Measurements from ENCODE around the gene PCDHB12. TPM values are rescaled to one million over a fixed set of nuclear protein-coding genes. Genes with fewer than 3 reads are reported as not detected.
"Not testable (repeated sequence)": the region's sequence is repeated elsewhere in the genome, so short reads cannot be mapped to it uniquely, and the experiment has no call there.

The PCDHB12 gene
- total RNA-seq, 1 experiment from 2014 or later, result 1.6 TPM

DNA sequence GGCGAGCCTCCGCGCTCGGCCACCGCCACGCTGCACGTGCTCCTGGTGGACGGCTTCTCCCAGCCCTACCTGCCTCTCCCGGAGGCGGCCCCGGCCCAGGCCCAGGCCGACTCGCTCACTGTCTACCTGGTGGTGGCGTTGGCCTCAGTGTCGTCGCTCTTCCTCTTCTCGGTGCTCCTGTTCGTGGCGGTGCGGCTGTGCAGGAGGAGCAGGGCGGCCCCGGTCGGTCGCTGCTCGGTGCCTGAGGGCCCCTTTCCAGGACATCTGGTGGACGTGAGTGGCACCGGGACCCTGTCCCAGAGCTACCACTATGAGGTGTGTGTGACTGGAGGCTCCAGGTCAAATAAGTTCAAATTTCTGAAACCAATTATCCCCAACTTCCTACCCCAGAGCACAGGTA, 2.3 kb downstream of the PCDHB12 start:
- H3K36me3 Mint-ChIP-seq (ENCODE audit: insufficient read depth, unreplicated experiment); DNase-seq; H3K27me3 Mint-ChIP-seq (ENCODE audit: unreplicated experiment); H3K27ac Mint-ChIP-seq (ENCODE audit: unreplicated experiment); intact Hi-C loops (cut with micrococcal nuclease; ENCODE audit: unreplicated experiment); H3K4me1 Mint-ChIP-seq (ENCODE audit: low read depth, unreplicated experiment); BruUV-seq (replicated peaks); CTCF ChIA-PET; H3K4me3 Mint-ChIP-seq (ENCODE audit: low read depth, unreplicated experiment): not testable (repeated sequence)
- H3K9me3 Mint-ChIP-seq (ENCODE audit: low read depth, unreplicated experiment), result peaks cover 12% of the 10 kb centered on the region

DNA sequence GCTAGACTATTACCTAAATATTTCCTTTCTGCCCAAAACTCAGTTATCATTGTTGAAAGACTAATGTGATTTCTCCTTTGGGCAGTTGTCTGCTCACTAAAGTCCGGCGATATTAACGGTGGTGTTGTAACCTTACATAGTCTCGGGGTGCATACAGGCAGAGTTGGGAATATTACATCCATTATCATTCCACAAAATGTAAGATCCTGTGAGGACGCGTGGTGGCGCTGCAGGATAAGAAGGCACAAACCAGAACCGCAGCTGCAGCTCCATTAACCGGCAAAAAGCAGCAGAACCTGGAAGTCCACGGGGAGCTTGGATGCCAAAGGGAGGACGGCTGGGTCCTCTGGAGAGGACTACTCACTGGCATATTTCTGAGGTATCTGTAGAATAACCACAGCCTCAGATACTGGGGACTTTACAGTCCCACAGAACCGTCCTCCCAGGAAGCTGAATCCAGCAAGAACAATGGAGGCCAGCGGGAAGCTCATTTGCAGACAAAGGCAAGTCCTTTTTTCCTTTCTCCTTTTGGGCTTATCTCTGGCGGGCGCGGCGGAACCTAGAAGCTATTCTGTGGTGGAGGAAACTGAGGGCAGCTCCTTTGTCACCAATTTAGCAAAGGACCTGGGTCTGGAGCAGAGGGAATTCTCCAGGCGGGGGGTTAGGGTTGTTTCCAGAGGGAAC, 5.3 kb downstream of the PCDHB12 start, which contains the start of gene PCDHB13:
Gene PCDHB13, plus strand, starts transcription at position 264 of the 684 bp plus-strand sequence. Its CDS starts 205 bp downstream, at position 469.
- not testable (repeated sequence) for DNase-seq
- H3K9me3 Mint-ChIP-seq (ENCODE audit: low read depth, unreplicated experiment), result peaks cover 17% of the 10 kb centered on the region

DNA sequence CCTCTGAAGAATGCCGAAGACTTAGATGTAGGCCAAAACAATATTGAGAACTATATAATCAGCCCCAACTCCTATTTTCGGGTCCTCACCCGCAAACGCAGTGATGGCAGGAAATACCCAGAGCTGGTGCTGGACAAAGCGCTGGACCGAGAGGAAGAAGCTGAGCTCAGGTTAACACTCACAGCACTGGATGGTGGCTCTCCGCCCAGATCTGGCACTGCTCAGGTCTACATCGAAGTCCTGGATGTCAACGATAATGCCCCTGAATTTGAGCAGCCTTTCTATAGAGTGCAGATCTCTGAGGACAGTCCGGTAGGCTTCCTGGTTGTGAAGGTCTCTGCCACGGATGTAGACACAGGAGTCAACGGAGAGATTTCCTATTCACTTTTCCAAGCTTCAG, 6.1 kb downstream of the PCDHB12 start:
- H3K9me3 Mint-ChIP-seq (ENCODE audit: low read depth, unreplicated experiment), result peaks cover 20% of the 10 kb centered on the region
- BruUV-seq (replicated peaks); H3K27ac Mint-ChIP-seq (ENCODE audit: unreplicated experiment); H3K4me3 Mint-ChIP-seq (ENCODE audit: low read depth, unreplicated experiment); H3K36me3 Mint-ChIP-seq (ENCODE audit: insufficient read depth, unreplicated experiment); CTCF ChIA-PET; DNase-seq; H3K4me1 Mint-ChIP-seq (ENCODE audit: low read depth, unreplicated experiment); H3K27me3 Mint-ChIP-seq (ENCODE audit: unreplicated experiment); intact Hi-C loops (cut with micrococcal nuclease; ENCODE audit: unreplicated experiment): not testable (repeated sequence)

More for the DNA sequence above, 5.3 kb downstream of the PCDHB12 start, which contains the start of gene PCDHB13:
- H3K4me3 Mint-ChIP-seq (ENCODE audit: low read depth, unreplicated experiment); H3K27me3 Mint-ChIP-seq (ENCODE audit: unreplicated experiment); CTCF ChIA-PET; H3K36me3 Mint-ChIP-seq (ENCODE audit: insufficient read depth, unreplicated experiment); BruUV-seq (replicated peaks); H3K4me1 Mint-ChIP-seq (ENCODE audit: low read depth, unreplicated experiment); H3K27ac Mint-ChIP-seq (ENCODE audit: unreplicated experiment); intact Hi-C loops (cut with micrococcal nuclease; ENCODE audit: unreplicated experiment): not testable (repeated sequence)

DNA sequence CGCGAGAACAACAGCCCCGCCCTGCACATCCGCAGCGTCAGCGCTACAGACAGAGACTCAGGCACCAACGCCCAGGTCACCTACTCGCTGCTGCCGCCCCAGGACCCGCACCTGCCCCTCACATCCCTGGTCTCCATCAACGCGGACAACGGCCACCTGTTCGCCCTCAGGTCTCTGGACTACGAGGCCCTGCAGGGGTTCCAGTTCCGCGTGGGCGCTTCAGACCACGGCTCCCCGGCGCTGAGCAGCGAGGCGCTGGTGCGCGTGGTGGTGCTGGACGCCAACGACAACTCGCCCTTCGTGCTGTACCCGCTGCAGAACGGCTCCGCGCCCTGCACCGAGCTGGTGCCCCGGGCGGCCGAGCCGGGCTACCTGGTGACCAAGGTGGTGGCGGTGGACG, 7.0 kb downstream of the PCDHB12 start:
- DNase-seq; BruUV-seq (replicated peaks); intact Hi-C loops (cut with micrococcal nuclease; ENCODE audit: unreplicated experiment); H3K36me3 Mint-ChIP-seq (ENCODE audit: insufficient read depth, unreplicated experiment); H3K4me1 Mint-ChIP-seq (ENCODE audit: low read depth, unreplicated experiment); H3K27me3 Mint-ChIP-seq (ENCODE audit: unreplicated experiment); H3K4me3 Mint-ChIP-seq (ENCODE audit: low read depth, unreplicated experiment); CTCF ChIA-PET; H3K27ac Mint-ChIP-seq (ENCODE audit: unreplicated experiment): not testable (repeated sequence)
- peaks cover 27% of the 10 kb centered on the region for H3K9me3 Mint-ChIP-seq (ENCODE audit: low read depth, unreplicated experiment)

DNA sequence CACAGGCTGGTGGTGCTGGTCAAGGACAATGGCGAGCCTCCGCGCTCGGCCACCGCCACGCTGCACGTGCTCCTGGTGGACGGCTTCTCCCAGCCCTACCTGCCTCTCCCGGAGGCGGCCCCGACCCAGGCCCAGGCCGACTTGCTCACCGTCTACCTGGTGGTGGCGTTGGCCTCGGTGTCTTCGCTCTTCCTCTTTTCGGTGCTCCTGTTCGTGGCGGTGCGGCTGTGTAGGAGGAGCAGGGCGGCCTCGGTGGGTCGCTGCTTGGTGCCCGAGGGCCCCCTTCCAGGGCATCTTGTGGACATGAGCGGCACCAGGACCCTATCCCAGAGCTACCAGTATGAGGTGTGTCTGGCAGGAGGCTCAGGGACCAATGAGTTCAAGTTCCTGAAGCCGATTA, 7.5 kb downstream of the PCDHB12 start:
- CTCF ChIA-PET; intact Hi-C loops (cut with micrococcal nuclease; ENCODE audit: unreplicated experiment); H3K27ac Mint-ChIP-seq (ENCODE audit: unreplicated experiment); H3K27me3 Mint-ChIP-seq (ENCODE audit: unreplicated experiment); H3K4me1 Mint-ChIP-seq (ENCODE audit: low read depth, unreplicated experiment); H3K4me3 Mint-ChIP-seq (ENCODE audit: low read depth, unreplicated experiment); BruUV-seq (replicated peaks); H3K36me3 Mint-ChIP-seq (ENCODE audit: insufficient read depth, unreplicated experiment); DNase-seq: not testable (repeated sequence)
- peaks cover 24% of the 10 kb centered on the region for H3K9me3 Mint-ChIP-seq (ENCODE audit: low read depth, unreplicated experiment)

DNA sequence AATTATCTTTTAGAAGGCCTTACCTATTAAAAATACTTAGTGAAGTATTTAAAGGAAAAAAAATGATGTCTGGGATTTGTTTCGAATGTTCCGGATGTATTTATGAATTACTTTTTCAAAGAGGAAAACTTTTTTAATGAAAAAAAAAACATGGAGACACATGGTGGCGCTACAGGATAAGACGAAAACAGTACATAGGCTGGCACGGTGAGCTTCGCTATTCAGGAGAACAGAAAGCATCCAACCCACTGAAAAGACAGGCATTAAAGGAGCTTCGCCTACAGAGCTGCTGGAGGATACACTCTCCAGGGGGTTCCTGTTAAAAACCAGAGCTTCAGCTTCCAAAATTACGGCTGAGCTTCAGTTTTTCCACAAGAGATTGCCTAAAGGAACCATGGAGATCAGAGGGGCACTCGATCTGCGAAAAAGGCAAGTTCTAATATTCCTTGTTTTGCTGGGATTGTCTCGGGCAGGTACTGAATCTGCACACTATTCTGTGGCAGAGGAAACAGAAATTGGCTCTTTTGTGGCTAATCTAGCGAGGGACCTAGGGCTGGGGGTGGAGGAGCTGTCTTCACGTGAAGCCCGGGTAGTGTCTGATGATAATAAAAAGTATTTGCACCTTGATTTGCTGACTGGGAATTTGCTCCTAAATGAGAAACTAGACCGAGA, 14.7 kb downstream of the PCDHB12 start, which contains the start of gene PCDHB14:
Gene PCDHB14, plus strand, starts transcription at position 232 of the 672 bp plus-strand sequence. Its CDS starts 163 bp downstream, at position 395.
- Mint-ChIP-seq H3K9me3 (ENCODE audit: low read depth, unreplicated experiment) (peaks cover 13% of the 10 kb centered on the region), H3K27ac (ENCODE audit: unreplicated experiment) (peak within 1 kb of the TSS; percentile 60), H3K36me3 (ENCODE audit: insufficient read depth, unreplicated experiment) (peaks cover 7% of the 10 kb centered on the region), H3K27me3 (ENCODE audit: unreplicated experiment) (no peaks in the 10 kb centered on the region), H3K4me3 (ENCODE audit: low read depth, unreplicated experiment) (peak within 1 kb of the TSS; percentile 75), H3K4me1 (ENCODE audit: low read depth, unreplicated experiment) (no peaks in the 10 kb centered on the region)
- TSS peak; percentile 85 for BruUV-seq (replicated peaks)
- intact Hi-C loops (cut with micrococcal nuclease; ENCODE audit: unreplicated experiment), result loop anchor here (1.0 to 2.0 kb wide), 4 partner anchors 180 to 341 kb away; partner anchors contain the start of gene PCDHGA9
- TF ChIP-seq, protein P1, sequence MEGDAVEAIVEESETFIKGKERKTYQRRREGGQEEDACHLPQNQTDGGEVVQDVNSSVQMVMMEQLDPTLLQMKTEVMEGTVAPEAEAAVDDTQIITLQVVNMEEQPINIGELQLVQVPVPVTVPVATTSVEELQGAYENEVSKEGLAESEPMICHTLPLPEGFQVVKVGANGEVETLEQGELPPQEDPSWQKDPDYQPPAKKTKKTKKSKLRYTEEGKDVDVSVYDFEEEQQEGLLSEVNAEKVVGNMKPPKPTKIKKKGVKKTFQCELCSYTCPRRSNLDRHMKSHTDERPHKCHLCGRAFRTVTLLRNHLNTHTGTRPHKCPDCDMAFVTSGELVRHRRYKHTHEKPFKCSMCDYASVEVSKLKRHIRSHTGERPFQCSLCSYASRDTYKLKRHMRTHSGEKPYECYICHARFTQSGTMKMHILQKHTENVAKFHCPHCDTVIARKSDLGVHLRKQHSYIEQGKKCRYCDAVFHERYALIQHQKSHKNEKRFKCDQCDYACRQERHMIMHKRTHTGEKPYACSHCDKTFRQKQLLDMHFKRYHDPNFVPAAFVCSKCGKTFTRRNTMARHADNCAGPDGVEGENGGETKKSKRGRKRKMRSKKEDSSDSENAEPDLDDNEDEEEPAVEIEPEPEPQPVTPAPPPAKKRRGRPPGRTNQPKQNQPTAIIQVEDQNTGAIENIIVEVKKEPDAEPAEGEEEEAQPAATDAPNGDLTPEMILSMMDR (IDR thresholded peaks at IDR 0.05; ENCODE audit: unreplicated experiment), result peak; percentile 63
- CTCF ChIA-PET, result interaction anchor here (0.6 to 1.8 kb wide), 23 partner anchors 36 to 396 kb away, joined by 3 to 43 read pairs (median 5); partner anchors contain the start of genes DIAPH1, PCDHB9, PCDHGA9 and PCDHGB3
- peak; percentile 66 for DNase-seq

DNA sequence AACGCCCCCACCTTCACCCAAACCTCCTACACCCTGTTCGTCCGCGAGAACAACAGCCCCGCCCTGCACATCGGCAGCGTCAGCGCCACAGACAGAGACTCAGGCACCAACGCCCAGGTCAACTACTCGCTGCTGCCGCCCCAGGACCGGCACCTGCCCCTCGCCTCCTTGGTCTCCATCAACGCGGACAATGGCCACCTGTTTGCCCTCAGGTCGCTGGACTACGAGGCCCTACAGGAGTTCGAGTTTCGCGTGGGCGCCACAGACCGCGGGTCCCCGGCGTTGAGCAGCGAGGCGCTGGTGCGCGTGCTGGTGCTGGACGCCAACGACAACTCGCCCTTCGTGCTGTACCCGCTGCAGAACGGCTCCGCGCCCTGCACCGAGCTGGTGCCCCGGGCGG, 16.3 kb downstream of the PCDHB12 start:
- BruUV-seq (replicated peaks); H3K4me3 Mint-ChIP-seq (ENCODE audit: low read depth, unreplicated experiment); DNase-seq; intact Hi-C loops (cut with micrococcal nuclease; ENCODE audit: unreplicated experiment); CTCF ChIA-PET; H3K36me3 Mint-ChIP-seq (ENCODE audit: insufficient read depth, unreplicated experiment); H3K4me1 Mint-ChIP-seq (ENCODE audit: low read depth, unreplicated experiment); H3K27me3 Mint-ChIP-seq (ENCODE audit: unreplicated experiment); H3K27ac Mint-ChIP-seq (ENCODE audit: unreplicated experiment): not testable (repeated sequence)
- H3K9me3 Mint-ChIP-seq (ENCODE audit: low read depth, unreplicated experiment), result peaks cover 13% of the 10 kb centered on the region

DNA sequence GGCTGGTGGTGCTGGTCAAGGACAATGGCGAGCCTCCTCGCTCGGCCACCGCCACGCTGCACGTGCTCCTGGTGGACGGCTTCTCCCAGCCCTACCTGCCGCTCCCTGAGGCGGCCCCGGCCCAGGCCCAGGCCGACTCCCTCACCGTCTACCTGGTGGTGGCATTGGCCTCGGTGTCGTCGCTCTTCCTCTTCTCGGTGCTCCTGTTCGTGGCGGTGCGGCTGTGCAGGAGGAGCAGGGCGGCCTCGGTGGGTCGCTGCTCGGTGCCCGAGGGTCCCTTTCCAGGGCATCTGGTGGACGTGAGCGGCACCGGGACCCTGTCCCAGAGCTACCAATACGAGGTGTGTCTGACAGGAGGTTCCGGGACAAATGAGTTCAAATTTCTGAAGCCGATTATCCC, 16.9 kb downstream of the PCDHB12 start:
- H3K27ac Mint-ChIP-seq (ENCODE audit: unreplicated experiment); CTCF ChIA-PET; DNase-seq; H3K9me3 Mint-ChIP-seq (ENCODE audit: low read depth, unreplicated experiment); H3K27me3 Mint-ChIP-seq (ENCODE audit: unreplicated experiment); H3K4me3 Mint-ChIP-seq (ENCODE audit: low read depth, unreplicated experiment); BruUV-seq (replicated peaks); H3K36me3 Mint-ChIP-seq (ENCODE audit: insufficient read depth, unreplicated experiment); intact Hi-C loops (cut with micrococcal nuclease; ENCODE audit: unreplicated experiment); H3K4me1 Mint-ChIP-seq (ENCODE audit: low read depth, unreplicated experiment): not testable (repeated sequence)

Measured in Calu3 (cell line).